HL-60 (cell line): ENCODE data around the gene TBC1D22B.

Experiments used
- GABPA ChIP-seq: IDR thresholded peaks from 2 replicates; pipeline ENCODE4 v1.6.1; 2012; ENCODE audit warnings: low read depth
- POLR2AphosphoS5 ChIP-seq: IDR thresholded peaks from 2 replicates; pipeline ENCODE4 v1.6.1; 2012; ENCODE audit warnings: low read depth
- SPI1 ChIP-seq: IDR thresholded peaks from 2 replicates; pipeline ENCODE4 v1.6.1; 2012; ENCODE audit warnings: low read depth, mild to moderate bottlenecking, borderline replicate concordance
- TF ChIP-seq, protein P1 (sequence below): IDR thresholded peaks from one replicate; pipeline ENCODE4 v1.5.1; 2011; ENCODE audit warnings: low read length, control low read depth, inconsistent platforms; ENCODE audit not compliant: insufficient read depth
- TF ChIP-seq, protein P2 (sequence below): IDR thresholded peaks from 2 replicates; pipeline ENCODE4 v1.6.1; 2012; ENCODE audit warnings: low read depth; ENCODE audit not compliant: insufficient replicate concordance

DNA sequence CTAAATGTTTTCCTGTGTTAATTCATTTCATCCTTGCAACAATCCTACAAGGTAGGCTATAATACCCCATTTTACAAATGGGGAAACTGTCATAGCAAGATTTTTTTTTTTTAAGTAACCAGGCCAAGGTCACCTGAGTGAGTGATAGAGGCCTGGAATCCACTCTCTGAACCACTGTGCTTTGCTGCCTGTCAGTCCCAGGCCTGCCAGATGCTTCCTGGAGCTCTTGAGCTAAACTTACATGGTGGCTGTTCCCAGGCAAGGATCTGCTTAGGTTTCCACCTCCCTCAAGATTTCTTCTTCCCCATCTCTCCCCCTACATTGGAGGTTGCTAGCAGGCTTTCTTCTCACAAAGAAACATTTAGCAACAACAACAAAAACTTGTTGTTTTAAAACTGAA, 63.5 kb downstream of the TBC1D22B start:
- TF ChIP-seq, protein P1, sequence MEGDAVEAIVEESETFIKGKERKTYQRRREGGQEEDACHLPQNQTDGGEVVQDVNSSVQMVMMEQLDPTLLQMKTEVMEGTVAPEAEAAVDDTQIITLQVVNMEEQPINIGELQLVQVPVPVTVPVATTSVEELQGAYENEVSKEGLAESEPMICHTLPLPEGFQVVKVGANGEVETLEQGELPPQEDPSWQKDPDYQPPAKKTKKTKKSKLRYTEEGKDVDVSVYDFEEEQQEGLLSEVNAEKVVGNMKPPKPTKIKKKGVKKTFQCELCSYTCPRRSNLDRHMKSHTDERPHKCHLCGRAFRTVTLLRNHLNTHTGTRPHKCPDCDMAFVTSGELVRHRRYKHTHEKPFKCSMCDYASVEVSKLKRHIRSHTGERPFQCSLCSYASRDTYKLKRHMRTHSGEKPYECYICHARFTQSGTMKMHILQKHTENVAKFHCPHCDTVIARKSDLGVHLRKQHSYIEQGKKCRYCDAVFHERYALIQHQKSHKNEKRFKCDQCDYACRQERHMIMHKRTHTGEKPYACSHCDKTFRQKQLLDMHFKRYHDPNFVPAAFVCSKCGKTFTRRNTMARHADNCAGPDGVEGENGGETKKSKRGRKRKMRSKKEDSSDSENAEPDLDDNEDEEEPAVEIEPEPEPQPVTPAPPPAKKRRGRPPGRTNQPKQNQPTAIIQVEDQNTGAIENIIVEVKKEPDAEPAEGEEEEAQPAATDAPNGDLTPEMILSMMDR: no peak
- TF ChIP-seq POLR2AphosphoS5: no peak
- TF ChIP-seq GABPA: no peak
- no peak for TF ChIP-seq SPI1
- TF ChIP-seq, protein P2, sequence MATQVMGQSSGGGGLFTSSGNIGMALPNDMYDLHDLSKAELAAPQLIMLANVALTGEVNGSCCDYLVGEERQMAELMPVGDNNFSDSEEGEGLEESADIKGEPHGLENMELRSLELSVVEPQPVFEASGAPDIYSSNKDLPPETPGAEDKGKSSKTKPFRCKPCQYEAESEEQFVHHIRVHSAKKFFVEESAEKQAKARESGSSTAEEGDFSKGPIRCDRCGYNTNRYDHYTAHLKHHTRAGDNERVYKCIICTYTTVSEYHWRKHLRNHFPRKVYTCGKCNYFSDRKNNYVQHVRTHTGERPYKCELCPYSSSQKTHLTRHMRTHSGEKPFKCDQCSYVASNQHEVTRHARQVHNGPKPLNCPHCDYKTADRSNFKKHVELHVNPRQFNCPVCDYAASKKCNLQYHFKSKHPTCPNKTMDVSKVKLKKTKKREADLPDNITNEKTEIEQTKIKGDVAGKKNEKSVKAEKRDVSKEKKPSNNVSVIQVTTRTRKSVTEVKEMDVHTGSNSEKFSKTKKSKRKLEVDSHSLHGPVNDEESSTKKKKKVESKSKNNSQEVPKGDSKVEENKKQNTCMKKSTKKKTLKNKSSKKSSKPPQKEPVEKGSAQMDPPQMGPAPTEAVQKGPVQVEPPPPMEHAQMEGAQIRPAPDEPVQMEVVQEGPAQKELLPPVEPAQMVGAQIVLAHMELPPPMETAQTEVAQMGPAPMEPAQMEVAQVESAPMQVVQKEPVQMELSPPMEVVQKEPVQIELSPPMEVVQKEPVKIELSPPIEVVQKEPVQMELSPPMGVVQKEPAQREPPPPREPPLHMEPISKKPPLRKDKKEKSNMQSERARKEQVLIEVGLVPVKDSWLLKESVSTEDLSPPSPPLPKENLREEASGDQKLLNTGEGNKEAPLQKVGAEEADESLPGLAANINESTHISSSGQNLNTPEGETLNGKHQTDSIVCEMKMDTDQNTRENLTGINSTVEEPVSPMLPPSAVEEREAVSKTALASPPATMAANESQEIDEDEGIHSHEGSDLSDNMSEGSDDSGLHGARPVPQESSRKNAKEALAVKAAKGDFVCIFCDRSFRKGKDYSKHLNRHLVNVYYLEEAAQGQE: no peak
